ES-I3 (cell line): ENCODE data around the gene LYPD6B.

Experiments used
- H3K36me3 ChIP-seq: 2 replicates; pipeline ENCODE4 v1.6.1; 2013; ENCODE audit warnings: mild to moderate bottlenecking, low read length, control low read depth, moderate library complexity; ENCODE audit not compliant: insufficient read depth
- H3K4me1 ChIP-seq: 2 replicates; pipeline ENCODE4 v1.6.1; 2013; ENCODE audit warnings: mild to moderate bottlenecking, control low read depth, low read length; ENCODE audit not compliant: insufficient read depth
- H3K9ac ChIP-seq: 2 replicates; pipeline ENCODE4 v1.6.1; 2013; ENCODE audit warnings: low read depth, mild to moderate bottlenecking, low read length, moderate library complexity
- H3K9me3 ChIP-seq: 2 replicates; pipeline ENCODE4 v1.6.1; 2013; ENCODE audit warnings: mild to moderate bottlenecking, low read length, moderate library complexity; ENCODE audit not compliant: control insufficient read depth, insufficient read depth

Gene LYPD6B

GRCh38 chr2:149115781-149116180, 77.3 kb downstream of the LYPD6B start:
- no peaks in the 10 kb centered on the region for H3K9me3 ChIP-seq
- H3K4me1 ChIP-seq, result no peaks in the 10 kb centered on the region
- H3K9ac ChIP-seq, result no peak overlapping the region
- no peaks in the 10 kb centered on the region for H3K36me3 ChIP-seq

GRCh38 chr2:149119368-149119767, 80.9 kb downstream of the LYPD6B start:
- Histone ChIP-seq H3K9ac (no peak overlapping the region), H3K36me3 (no peaks in the 10 kb centered on the region), H3K4me1 (no peaks in the 10 kb centered on the region), H3K9me3 (no peaks in the 10 kb centered on the region)

GRCh38 chr2:149122516-149122915, 84.0 kb downstream of the LYPD6B start:
- no peaks in the 10 kb centered on the region for H3K4me1 ChIP-seq
- no peak overlapping the region for H3K9ac ChIP-seq
- no peaks in the 10 kb centered on the region for H3K36me3 ChIP-seq
- H3K9me3 ChIP-seq, result no peaks in the 10 kb centered on the region

GRCh38 chr2:149125031-149125725, 86.7 kb downstream of the LYPD6B start:
- H3K9ac ChIP-seq, result no peak overlapping the region
- no peaks in the 10 kb centered on the region for H3K36me3 ChIP-seq
- no peaks in the 10 kb centered on the region for H3K4me1 ChIP-seq
- no peaks in the 10 kb centered on the region for H3K9me3 ChIP-seq

GRCh38 chr2:149129433-149129832, 90.9 kb downstream of the LYPD6B start:
- Histone ChIP-seq H3K36me3 (no peaks in the 10 kb centered on the region), H3K9ac (no peak overlapping the region), H3K9me3 (no peaks in the 10 kb centered on the region), H3K4me1 (no peaks in the 10 kb centered on the region; the same call in 1 of the 2 replicates)

DNA sequence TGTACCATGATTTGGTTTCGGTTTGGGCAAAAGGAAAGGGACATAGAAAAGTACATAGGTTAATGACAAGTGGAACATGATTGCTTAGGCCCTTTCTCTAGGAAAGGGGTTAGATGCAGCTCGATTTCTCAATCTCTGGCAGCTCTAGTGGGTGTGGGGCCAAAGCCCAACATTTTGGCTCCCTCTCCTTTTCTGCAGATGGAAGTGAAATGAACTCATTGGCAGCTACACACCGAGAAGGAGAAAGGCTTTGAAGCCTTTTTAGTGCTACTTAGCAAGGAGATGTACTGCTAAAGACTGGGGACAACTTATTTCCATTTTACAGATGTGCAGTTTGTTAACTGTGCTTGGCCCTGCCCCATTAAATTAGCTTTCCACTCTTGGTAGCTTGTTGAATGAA, 93.8 kb downstream of the LYPD6B start:
- no peaks in the 10 kb centered on the region for H3K9me3 ChIP-seq
- no peaks in the 10 kb centered on the region; the same call in 1 of the 2 replicates for H3K4me1 ChIP-seq
- no peak overlapping the region for H3K9ac ChIP-seq
- H3K36me3 ChIP-seq, result no peaks in the 10 kb centered on the region

DNA sequence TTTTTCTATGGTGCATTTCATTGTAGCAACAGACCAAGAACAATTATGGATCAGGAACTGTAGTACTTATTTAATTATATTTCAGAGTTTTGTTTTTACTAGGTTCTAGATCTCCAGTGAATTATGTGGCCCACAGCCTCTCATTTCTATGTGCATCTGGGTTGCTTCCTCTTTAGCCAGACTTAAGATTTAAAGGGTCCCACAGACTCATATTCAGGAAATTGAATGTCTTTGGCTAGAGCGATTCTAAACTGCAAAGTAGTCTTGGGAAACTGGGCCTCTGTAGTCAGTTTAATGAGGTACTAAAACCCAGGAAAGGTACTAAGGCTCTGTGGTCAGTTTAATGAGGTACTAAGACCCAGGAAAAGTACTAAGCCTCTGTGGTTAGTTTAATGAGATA, 94.4 kb downstream of the LYPD6B start:
- no peaks in the 10 kb centered on the region; the same call in 1 of the 2 replicates for H3K4me1 ChIP-seq
- no peak overlapping the region for H3K9ac ChIP-seq
- no peaks in the 10 kb centered on the region for H3K36me3 ChIP-seq
- H3K9me3 ChIP-seq, result no peaks in the 10 kb centered on the region

DNA sequence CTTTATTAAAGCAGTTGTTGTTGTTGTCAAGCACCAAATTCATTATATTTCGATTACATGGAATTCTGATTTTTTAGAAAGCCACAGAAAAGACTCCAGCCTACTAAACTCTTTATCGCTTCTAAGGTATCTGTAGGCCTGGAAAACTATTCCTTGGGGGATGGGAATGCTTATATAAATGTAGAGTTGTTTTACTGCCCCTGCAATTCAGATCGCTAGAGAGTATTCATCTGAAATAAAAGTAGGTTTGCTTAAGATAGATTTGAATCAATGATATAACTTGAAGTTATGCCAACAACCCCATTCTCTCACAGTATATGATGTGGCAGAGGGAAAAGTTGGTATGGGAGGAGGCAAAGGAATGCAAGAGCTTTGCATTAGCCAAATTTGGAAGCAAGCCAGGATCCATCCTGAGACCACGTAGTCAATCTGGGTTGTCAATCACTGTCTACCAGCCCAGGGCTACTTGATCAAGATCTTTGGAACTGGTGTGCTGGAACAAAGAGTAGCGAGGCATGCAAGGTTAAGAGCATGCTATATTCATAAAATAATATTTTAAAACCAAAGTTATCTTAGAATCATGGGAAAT, 95.9 kb downstream of the LYPD6B start:
- Histone ChIP-seq H3K4me1 (no peaks in the 10 kb centered on the region; the same call in 1 of the 2 replicates), H3K9ac (no peak overlapping the region), H3K36me3 (no peaks in the 10 kb centered on the region), H3K9me3 (no peaks in the 10 kb centered on the region)

- Histone ChIP-seq H3K36me3 (no peaks in the 10 kb centered on the region), H3K4me1 (no peaks in the 10 kb centered on the region; the same call in 1 of the 2 replicates), H3K9me3 (no peaks in the 10 kb centered on the region), H3K9ac (no peak overlapping the region)
These were observed 97.6 kb downstream of the LYPD6B start for GRCh38 chr2:149136111-149136510.

DNA sequence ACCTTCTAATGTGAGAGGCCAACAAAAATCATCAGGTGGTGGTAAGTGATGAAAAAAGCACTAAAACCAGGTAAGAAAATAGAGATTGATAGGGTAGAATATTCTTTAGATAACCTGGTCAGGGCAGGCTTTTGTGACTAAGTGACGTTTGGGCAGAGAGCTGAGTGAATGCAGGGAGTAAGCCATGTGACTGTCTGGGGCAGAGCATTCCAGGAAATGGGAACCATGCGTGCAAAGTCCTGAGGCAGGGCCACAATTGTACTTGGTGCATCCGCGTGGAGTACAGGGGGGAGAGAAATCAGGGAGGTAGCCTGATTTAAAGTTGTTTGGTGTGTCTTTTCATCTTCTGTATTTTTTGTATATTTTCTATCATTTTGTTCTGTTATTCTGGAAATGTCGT, 102.5 kb downstream of the LYPD6B start:
- Histone ChIP-seq H3K4me1 (no peaks in the 10 kb centered on the region), H3K9ac (no peak overlapping the region), H3K9me3 (no peaks in the 10 kb centered on the region), H3K36me3 (no peaks in the 10 kb centered on the region)

DNA sequence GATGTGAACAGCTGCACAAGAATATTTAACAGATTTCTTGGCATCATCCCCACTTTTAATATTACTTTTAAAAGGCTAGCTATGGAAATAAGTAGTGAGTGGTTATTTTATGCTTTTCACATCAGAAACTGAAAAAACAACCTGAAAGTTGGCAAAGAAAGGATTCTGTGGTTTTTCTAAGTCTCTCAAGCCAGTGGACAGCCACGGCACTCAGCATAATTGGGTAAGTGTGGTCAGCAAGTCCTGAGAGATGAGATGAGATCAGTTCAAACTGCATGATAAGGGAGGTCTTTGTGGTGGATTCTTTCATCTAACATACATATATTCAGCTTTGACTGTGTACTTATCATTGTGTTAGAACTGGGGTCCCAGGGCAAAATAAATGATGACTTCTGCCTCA, 105.2 kb downstream of the LYPD6B start:
- Histone ChIP-seq H3K36me3 (no peaks in the 10 kb centered on the region), H3K4me1 (no peaks in the 10 kb centered on the region), H3K9ac (no peak overlapping the region), H3K9me3 (no peaks in the 10 kb centered on the region)

DNA sequence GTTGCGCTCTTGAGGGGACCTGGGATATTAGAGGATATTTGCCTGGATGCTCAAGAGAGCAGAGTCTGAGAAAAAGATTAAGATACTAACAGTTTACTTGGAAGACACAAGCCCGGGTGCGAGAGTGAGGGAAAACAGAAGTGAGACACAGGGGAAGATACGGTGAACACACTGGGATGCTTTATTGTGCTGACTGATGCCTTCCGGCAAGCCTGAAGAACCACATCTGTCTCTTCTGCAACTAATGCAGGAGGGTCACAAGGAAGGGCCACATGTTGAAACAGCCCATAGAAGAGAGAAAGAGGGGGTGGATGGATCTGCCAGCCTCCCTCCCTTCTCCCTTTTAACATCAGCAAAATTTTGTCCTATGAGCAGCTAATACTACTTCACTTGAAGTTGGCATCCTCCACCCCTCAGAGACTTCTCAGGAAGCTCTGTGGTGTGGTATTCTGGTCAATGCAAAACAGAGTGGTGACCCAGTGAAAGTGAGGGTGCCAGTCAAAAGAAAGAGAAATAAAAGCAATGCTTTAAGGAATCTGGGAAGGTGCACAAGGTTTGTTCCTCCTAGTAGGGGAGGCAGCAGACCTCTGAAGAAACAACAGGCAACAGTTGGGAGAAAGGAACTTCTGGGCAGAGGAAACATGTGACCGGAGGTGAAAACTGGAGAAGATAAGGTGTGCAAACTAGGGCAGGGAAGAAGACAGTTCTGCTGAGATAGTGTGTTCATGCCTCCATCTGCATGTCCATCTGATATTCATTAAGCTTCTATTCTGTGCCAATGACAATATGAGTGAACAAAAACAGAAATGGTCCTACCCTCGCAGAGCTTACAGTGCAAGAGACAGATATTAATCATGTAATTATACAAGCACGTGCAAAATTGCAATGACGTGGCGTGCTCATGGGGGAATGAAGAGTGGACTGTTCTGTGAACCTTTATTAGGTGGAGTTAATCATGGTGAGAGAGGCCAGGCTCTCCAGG, 107.1 kb downstream of the LYPD6B start:
- Histone ChIP-seq H3K9ac (no peak overlapping the region), H3K36me3 (no peaks in the 10 kb centered on the region), H3K9me3 (no peaks in the 10 kb centered on the region; the same call in 1 of the 2 replicates), H3K4me1 (no peaks in the 10 kb centered on the region)

DNA sequence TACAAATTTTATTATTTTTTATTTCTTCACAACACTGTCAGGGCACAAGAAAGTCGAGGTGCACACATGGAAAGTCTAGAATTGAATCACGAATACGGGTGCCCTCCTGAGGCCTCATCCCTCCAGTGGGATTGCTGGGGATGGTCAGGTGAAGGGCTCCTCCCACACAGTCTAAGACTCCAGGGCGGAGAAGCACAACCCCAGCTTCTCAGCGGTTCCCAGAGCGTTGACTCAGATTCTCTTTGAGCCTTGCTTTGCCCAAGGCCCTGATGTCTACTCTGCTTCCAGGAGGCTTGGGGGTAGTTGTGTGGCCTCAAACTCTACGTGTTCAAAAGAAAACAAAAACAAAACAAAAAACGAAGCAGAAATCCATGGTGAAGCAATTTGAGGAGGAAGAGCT, 108.4 kb downstream of the LYPD6B start:
- H3K9ac ChIP-seq, result no peak overlapping the region
- H3K4me1 ChIP-seq, result no peaks in the 10 kb centered on the region
- H3K36me3 ChIP-seq, result no peaks in the 10 kb centered on the region

DNA sequence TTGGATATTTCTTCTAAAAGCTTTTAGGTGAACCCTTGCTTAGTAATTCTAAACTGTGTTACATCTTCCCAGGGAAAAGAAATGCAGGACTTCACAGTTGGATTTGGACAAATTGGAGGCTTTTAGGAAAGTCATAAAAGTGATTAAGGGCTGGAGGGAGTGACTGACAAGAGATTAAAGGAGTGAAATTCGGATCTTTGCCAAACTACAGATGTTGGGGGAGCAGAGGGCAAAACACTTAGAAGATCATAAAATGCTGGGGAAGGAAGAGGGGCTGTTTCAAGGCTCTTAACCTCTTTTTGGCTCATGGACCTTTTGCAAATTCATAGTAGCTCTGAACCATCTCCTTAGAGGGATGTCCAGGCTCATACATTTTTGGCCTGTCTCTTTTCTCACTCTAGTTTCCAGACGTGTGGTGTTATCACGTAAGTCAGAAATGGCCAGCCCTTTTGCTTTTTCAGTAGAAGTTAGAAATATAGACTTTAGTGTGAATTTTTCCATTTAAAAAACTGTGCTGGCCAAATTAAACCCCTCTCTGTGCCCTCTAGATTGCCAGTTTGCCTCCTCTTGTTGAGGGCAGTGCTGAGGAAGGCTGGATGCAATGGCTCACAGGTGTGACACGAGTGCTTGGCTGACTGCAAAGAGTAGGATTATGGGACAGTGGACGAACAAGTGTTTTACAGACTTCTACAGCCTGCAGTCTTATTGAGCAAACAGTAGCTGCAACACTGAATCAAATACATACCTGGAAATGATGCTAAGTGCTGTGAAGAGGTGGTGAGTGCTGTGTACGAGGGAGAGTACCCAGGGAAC, 109.9 kb downstream of the LYPD6B start:
- Histone ChIP-seq H3K4me1 (no peaks in the 10 kb centered on the region), H3K9me3 (no peaks in the 10 kb centered on the region; the same call in 1 of the 2 replicates), H3K36me3 (no peaks in the 10 kb centered on the region), H3K9ac (no peak overlapping the region)

More for the DNA sequence above, 108.4 kb downstream of the LYPD6B start:
- H3K9me3 ChIP-seq, result no peaks in the 10 kb centered on the region; the same call in 1 of the 2 replicates
